Measurements from ENCODE around the gene GAN.

Gene GAN

GRCh38 chr16:81358860-81359259 is 44.1 kb downstream of the GAN start:
- DNase-seq = no peak

GRCh38 chr16:81360135-81360534 is 45.4 kb downstream of the GAN start:
- DNase-seq = no peak

- no peak for DNase-seq
Measured at GRCh38 chr16:81365731-81366130, 51.0 kb downstream of the GAN start.

- no peak for DNase-seq
Measured at GRCh38 chr16:81366316-81366932, 51.7 kb downstream of the GAN start.

GRCh38 chr16:81367821-81368220 is 53.1 kb downstream of the GAN start:
- DNase-seq = no peak

GRCh38 chr16:81369888-81370504 is 55.2 kb downstream of the GAN start:
- DNase-seq = no peak

- no peak for DNase-seq
Measured at GRCh38 chr16:81371106-81371505, 56.3 kb downstream of the GAN start.

GRCh38 chr16:81374550-81374949 is 59.8 kb downstream of the GAN start:
- DNase-seq = no peak

- DNase-seq = no peak
Measured at GRCh38 chr16:81376880-81377279, 62.1 kb downstream of the GAN start.

- DNase-seq = no peak
Measured at GRCh38 chr16:81378049-81378448, 63.3 kb downstream of the GAN start.

GRCh38 chr16:81380932-81381331 is 66.2 kb downstream of the GAN start:
- DNase-seq = no peak

GRCh38 chr16:81384006-81384405 is 69.2 kb downstream of the GAN start:
- no peak for DNase-seq

GRCh38 chr16:81385031-81385756 is 70.4 kb downstream of the GAN start:
- no peak for DNase-seq

- no peak for DNase-seq
Measured at GRCh38 chr16:81388357-81388756, 73.6 kb downstream of the GAN start.

GRCh38 chr16:81390840-81391239 is 76.1 kb downstream of the GAN start:
- DNase-seq = no peak

- DNase-seq = no peak
Measured at GRCh38 chr16:81392011-81392410, 77.2 kb downstream of the GAN start.

GRCh38 chr16:81394416-81394815 is 79.7 kb downstream of the GAN start:
- no peak for DNase-seq

- no peak for DNase-seq
Measured at GRCh38 chr16:81394966-81395655, 80.3 kb downstream of the GAN start.

GRCh38 chr16:81397058-81397878 is 82.5 kb downstream of the GAN start:
- no peak for DNase-seq

GRCh38 chr16:81397879-81398520 is 83.2 kb downstream of the GAN start:
- DNase-seq = no peak

GRCh38 chr16:81399909-81400308 is 85.1 kb downstream of the GAN start:
- no peak for DNase-seq

All from femur (tissue), 1 donor.